Motor neuron (in vitro differentiated cells): ENCODE measurements around the gene ETFBKMT. TPM values are rescaled to one million over a fixed set of nuclear protein-coding genes. Genes with fewer than 3 reads are reported as not detected.

ENCODE experiments used
- ATAC-seq, 8 experiments: fragments of 200-7000 bp; cut with Tn5 transposase; replicated peaks in 6 of 8; 2 replicates each; pipeline ENCODE4 v1.8.0; 2021; ENCODE audit warnings: mild to moderate bottlenecking in 8 of 8, moderate library complexity in 8 of 8
- H3K27ac ChIP-seq, 2 donors: fragments of 250-450 bp; sonication (Bioruptor Pico); 2 replicates each; pipeline ENCODE4 v1.9.0; 2021; ENCODE audit warnings: antibody characterized with exemption in 2 of 2, mild to moderate bottlenecking in 2 of 2, moderate library complexity in 1 of 2
- H3K4me1 ChIP-seq, 2 donors: fragments of 250-450 bp; sonication (Bioruptor Pico); replicated peaks in 1 of 2; 2 replicates each; pipeline ENCODE4 v1.6.1; 2021; ENCODE audit warnings: antibody characterized with exemption in 2 of 2, mild to moderate bottlenecking in 2 of 2, moderate library complexity in 1 of 2
- H3K4me3 ChIP-seq, 5 donors: fragments of 250-450 bp; sonication (Bioruptor Pico); 2 replicates each; pipeline ENCODE4 v1.9.0; 2021; ENCODE audit warnings: antibody characterized with exemption in 5 of 5, mild to moderate bottlenecking in 5 of 5, moderate library complexity in 4 of 5
- WGBS, 10 experiments: fragments of 450-650 bp; shearing (Covaris generic); methylation state at CpG; one replicate each; pipeline ENCODE4 v1.0.0; 2022; 5-methylcytosine and 5-hydroxymethylcytosine counted together
- in situ Hi-C, 9 experiments: fragments of 400-800 bp; cut with MboI; loops; one replicate each; pipeline ENCODE4 v1.15.0; 2021; ENCODE audit warnings: low sequenced_read_pairs in 9 of 9, low pct_unique_long_range_greater_than_20kb in 2 of 9; ENCODE audit not compliant: unreplicated experiment in 9 of 9
- total RNA-seq, 8 experiments: library from RNA; unstranded; fragments of 300-600 nt; gene quantifications; 2 replicates each; pipeline versions ENCODE4 v1.2.3 to v1.2.4, GENCODE V29; 2022

Gene ETFBKMT
- total RNA-seq, 8 experiments from 2014 or later = 1.6 to 2.9 (median 2.3) TPM

DNA sequence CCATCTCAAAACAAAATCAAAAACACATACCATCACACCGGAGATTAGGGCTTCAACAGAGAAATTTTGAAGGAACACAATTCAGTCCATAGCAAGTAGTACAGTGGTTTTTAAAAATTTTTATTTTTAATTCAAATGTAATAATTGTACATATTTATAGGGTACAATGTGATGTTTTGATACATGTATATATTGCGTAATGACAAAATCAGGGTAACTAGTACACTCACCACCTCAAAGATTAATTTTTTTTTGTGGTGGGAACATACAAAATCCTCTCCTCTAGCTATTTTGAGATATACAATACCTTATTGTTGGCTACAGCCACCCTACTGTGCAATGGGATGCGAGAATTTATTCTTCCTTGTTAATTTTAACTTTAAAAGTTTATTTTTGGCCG lies 26.0 kb upstream of the ETFBKMT start:
- no peak for ATAC-seq
- H3K4me3 ChIP-seq = no peak overlapping the region
- peaks cover 21 to 25% of the 10 kb centered on the region in 2 donors for H3K4me1 ChIP-seq
- WGBS, 10 experiments = 67 to 100% (median 89%) methylated on average over 1 to 3 of the region's 4 CpGs; no CpG with 5 or more reads in 2 of the 10 experiments
- in situ Hi-C loops = loop anchor here (5.0 to 25.0 kb wide), 5 partner anchors 221 to 371 kb away; no protein-coding TSS in a partner anchor
- H3K27ac ChIP-seq = no peak overlapping the region

DNA sequence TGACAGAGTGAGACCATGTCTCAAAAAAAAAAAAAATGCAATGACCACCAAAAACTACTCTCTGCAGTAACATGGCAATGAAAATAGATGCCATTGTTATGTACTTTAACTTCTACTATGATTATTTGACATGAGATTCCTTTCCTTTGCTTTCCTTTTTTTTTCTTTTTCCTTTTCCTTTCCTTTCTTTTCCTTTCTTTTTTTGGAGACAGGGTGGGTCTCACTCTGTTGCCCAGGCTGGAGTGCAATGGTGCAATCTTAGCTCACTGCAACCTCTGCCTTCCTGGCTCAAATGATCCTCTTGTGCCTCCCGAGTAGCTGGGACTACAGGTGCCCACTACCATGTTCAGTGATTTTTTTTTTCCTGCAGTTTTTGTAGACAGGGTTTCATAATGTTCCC lies 24.9 kb upstream of the ETFBKMT start:
- no peak for ATAC-seq
- in situ Hi-C loops = loop anchor here (5.0 to 25.0 kb wide), 5 partner anchors 222 to 372 kb away; no protein-coding TSS in a partner anchor
- H3K27ac ChIP-seq = no peak overlapping the region
- WGBS, 10 experiments = 43 to 100% (median 96%) methylated on average over 1 of the region's 1 CpG; no CpG with 5 or more reads in 4 of the 10 experiments
- H3K4me1 ChIP-seq = peaks cover 16 to 20% of the 10 kb centered on the region in 2 donors
- H3K4me3 ChIP-seq = no peak overlapping the region

DNA sequence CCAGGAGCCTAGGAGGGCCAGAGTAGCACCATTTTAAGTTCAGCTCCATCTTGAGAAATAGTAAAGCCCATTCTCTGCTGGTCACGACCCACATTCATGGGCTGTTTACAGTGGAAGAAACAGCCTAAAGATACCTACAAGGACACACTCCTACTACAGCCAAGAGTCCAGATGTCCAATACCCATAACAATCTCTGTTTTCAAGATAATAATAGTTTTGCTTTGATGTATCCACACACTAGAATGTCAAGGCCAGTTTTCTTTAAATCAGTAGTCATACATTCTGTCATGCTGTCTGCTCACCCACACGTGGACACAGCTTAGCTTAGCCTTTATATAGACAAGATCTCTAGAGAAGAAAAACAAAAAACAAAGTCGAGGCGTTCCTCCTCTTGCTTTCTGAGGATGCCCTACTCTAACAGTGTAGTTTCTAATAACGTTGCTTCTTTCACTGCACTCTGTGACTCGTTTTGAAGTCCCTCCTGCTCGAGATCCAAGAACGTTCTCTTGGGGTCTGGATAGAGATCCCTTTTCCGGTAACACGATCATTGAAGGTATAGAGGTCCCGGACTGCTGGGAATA lies 17.9 kb upstream of the ETFBKMT start:
- Histone ChIP-seq H3K27ac (no peak overlapping the region), H3K4me3 (no peak overlapping the region), H3K4me1 (peaks cover 0 to 4% of the 10 kb centered on the region in 2 donors)
- WGBS, 10 experiments = 51 to 100% (median 81%) methylated on average over 1 to 9 of the region's 11 CpGs
- in situ Hi-C loops = loop anchor here in 5 of 9 experiments (25.0 kb wide), 3 partner anchors 229 to 379 kb away; no protein-coding TSS in a partner anchor
- no peak for ATAC-seq

DNA sequence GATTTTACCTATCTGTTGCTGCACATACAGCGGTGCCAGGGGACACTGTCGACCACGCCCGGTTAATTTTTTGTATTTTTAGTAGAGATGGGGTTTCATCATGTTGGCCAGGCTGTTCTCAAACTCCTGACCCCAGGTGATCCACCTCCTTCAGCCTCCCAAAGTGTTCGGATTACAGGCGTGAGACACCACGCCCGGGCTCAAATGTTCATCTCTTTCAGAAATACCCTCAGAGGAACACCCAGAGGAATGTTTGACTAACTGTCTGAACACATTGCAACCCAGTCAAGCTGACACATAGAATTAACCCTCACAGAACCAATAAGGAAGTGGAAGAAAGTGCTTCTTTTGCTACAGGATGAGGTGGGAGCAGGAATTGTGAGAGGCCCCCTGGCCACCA lies 15.0 kb upstream of the ETFBKMT start:
- in situ Hi-C loops = loop anchor here in 5 of 9 experiments (25.0 kb wide), 3 partner anchors 232 to 382 kb away; no protein-coding TSS in a partner anchor
- no peak overlapping the region for H3K27ac ChIP-seq
- H3K4me1 ChIP-seq = peaks cover 0 to 8% of the 10 kb centered on the region in 2 donors
- peak in 1 of 8 experiments; percentile 10 for ATAC-seq
- WGBS, 10 experiments = 46 to 100% (median 98%) methylated on average over 1 to 4 of the region's 8 CpGs; no CpG with 5 or more reads in 6 of the 10 experiments
- no peak overlapping the region for H3K4me3 ChIP-seq

DNA sequence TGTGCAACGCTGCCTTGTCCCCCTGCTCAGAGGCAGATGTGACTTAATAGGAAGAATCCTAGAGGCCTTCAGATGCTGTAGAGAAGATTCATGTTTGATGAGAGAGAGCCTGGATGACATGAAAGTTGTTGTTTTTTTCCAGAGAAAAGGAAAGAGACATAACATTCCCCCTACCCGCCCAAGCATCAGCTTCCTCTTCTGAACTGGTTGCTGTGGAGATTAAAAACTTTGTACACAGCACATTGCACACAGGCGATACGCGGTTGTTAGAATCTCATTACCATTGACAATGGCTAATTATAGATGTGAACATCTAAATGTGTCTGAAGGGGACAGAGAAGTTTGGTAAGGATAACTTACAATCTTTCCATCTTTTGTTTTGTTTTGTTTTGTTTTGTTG lies 13.6 kb upstream of the ETFBKMT start:
- Histone ChIP-seq H3K4me1 (peaks cover 0 to 8% of the 10 kb centered on the region in 2 donors), H3K4me3 (no peak overlapping the region), H3K27ac (no peak overlapping the region)
- WGBS, 10 experiments = 0 to 82% (median 74%) methylated on average over 1 to 5 of the region's 5 CpGs; no CpG with 5 or more reads in 3 of the 10 experiments
- peak in 5 of 8 experiments; percentile 16 to 63 (median 29) for ATAC-seq
- in situ Hi-C loops = loop anchor here in 5 of 9 experiments (25.0 kb wide), 3 partner anchors 234 to 384 kb away; no protein-coding TSS in a partner anchor

DNA sequence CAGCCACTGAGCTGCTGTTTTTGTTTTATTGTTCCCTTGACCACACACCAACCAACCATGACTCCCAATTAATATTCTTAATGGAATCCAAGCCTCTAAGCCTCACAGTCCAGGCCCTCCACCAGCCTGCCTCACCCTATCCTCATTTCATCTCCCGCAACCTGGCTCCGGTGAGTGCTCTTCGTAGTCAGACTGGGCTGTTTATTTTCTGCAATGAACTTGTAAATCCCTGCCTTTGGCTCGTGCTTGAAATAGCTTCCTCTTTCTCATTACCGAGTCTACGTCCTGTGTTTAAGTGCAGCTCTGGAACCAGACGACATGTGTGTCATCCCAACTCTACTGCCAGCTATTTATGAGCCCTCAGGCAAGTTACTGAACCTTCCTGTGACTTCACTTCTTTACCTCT lies 12.4 kb upstream of the ETFBKMT start:
- Histone ChIP-seq H3K4me1 (peaks cover 0 to 8% of the 10 kb centered on the region in 2 donors), H3K4me3 (no peak overlapping the region), H3K27ac (no peak overlapping the region)
- in situ Hi-C loops = loop anchor here in 5 of 9 experiments (25.0 kb wide), 3 partner anchors 235 to 385 kb away; no protein-coding TSS in a partner anchor
- ATAC-seq = peak in 3 of 8 experiments; percentile 29 to 65 (median 41)
- WGBS, 10 experiments = 30 to 93% (median 67%) methylated on average over 1 to 6 of the region's 7 CpGs; no CpG with 5 or more reads in 2 of the 10 experiments

DNA sequence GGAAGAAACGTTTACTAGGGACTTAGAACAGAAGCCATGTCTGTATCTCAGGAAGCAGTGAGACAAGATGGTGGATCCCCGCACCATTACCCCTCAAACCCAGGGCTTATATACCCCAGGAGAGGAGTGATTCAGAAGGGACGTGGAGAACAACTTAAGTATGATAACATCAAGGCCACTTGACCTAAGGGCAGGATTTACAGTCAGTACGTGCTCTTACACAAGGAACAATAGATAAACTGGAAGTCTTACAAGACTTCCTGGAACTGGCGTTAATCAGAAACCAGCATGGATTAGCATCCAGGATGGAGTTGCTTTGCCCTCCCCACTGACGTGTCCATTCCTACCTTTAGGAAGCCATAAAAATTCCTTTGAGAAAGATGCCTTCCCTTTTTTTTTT lies 8.6 kb upstream of the ETFBKMT start:
- peaks cover 0 to 4% of the 10 kb centered on the region in 2 donors for H3K4me1 ChIP-seq
- in situ Hi-C loops = loop anchor here in 5 of 9 experiments (25.0 kb wide), 4 partner anchors 636 to 1036 kb away; partner anchors contain the start of gene DNM1L (in 1 of the 5)
- 0 to 100% (median 90%) methylated on average over 1 to 3 of the region's 6 CpGs; no CpG with 5 or more reads in 2 of the 10 experiments for WGBS, 10 experiments
- H3K27ac ChIP-seq = no peak overlapping the region
- no peak overlapping the region for H3K4me3 ChIP-seq
- ATAC-seq = peak in 1 of 8 experiments; percentile 11

DNA sequence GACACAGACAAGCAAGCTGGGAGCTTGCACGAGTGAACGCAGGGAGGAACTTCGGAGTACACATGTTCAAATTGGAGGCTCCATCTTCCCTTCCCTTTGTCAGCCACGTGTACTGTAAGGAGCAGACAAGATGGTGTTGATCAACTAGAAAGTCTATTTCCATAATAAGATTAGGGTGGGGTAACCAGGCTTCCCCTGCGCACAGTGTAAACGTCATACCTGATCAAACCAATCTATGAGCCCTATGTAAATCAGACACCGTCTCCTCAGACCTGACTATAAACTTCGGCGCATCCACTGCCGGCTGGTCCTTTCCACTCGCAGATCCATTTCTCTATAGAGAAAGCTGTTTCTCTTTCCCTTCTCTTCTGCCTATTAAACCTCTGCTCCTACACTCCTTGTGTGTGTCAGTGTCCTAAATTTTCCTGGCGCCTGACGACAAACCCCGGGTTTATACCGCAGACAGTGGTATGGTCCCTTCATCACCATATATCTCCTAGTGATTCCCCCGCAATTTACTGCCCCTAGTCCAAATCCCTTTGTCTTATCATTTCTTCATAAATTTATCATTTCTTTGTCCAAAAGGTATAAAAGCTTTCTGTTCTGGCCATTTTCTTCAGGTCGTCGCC lies 7.5 kb upstream of the ETFBKMT start:
- WGBS, 10 experiments = 3 to 97% (median 84%) methylated on average over 3 to 14 of the region's 18 CpGs; no CpG with 5 or more reads in 1 of the 10 experiments
- in situ Hi-C loops = loop anchor here in 5 of 9 experiments (25.0 kb wide), 4 partner anchors 635 to 1035 kb away; partner anchors contain the start of gene DNM1L (in 1 of the 5)
- no peak overlapping the region for H3K27ac ChIP-seq
- peaks cover 0 to 2% of the 10 kb centered on the region in 2 donors for H3K4me1 ChIP-seq
- peak in 2 of 8 experiments; percentile 77 to 85 for ATAC-seq
- no peak overlapping the region for H3K4me3 ChIP-seq

DNA sequence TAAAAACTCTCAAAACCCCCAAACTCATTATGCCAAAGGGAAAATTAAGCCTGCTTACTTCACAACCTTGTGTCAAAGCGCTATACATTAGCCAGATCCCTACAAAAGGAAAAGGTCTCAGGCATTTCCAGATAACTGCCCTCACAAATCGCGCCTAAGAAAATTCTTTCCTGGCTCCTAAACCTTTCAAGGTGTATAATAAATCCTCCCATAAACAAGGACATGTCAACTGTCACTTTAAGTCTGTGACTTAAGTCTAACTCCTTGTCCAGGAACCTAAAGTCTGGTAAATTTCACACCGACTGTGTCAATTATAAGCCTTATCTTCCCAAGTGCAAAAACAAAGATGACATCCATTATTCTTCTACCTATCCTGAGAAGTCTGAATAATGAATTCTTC lies 4.3 kb upstream of the ETFBKMT start:
- in situ Hi-C loops = loop anchor here in 5 of 9 experiments (25.0 kb wide), 4 partner anchors 632 to 1032 kb away; partner anchors contain the start of gene DNM1L (in 1 of the 5)
- Histone ChIP-seq H3K4me3 (no peak overlapping the region), H3K27ac (no peak overlapping the region), H3K4me1 (peaks cover 2 to 7% of the 10 kb centered on the region in 2 donors)
- 34 to 100% (median 88%) methylated on average over 1 to 4 of the region's 4 CpGs for WGBS, 10 experiments
- no peak for ATAC-seq

DNA sequence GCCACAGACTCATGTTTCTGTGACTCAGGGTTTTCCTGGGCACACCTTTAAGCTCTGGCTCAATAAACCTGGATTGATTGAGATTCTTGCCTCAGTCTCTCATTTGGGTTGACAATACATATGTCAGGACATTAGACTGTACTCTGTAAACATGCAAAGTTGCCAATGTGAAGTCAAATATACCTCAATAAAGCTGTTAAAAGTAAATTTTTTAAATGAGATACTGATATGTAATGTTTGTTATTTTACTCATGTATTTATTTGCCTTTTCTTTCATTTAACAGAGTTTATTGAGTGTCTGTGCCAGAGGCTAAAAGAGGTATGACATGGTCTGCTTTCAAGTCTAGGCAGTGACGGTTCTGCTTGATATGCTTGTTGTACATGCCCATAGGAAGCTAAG lies 3.7 kb upstream of the ETFBKMT start:
- Histone ChIP-seq H3K4me3 (no peak overlapping the region), H3K27ac (no peak overlapping the region), H3K4me1 (peaks cover 4 to 7% of the 10 kb centered on the region in 2 donors)
- no peak for ATAC-seq
- 30 to 100% (median 78%) methylated on average over 1 of the region's 1 CpG; no CpG with 5 or more reads in 2 of the 10 experiments for WGBS, 10 experiments
- in situ Hi-C loops = loop anchor here in 5 of 9 experiments (25.0 kb wide), 4 partner anchors 632 to 1032 kb away; partner anchors contain the start of gene DNM1L (in 1 of the 5)

DNA sequence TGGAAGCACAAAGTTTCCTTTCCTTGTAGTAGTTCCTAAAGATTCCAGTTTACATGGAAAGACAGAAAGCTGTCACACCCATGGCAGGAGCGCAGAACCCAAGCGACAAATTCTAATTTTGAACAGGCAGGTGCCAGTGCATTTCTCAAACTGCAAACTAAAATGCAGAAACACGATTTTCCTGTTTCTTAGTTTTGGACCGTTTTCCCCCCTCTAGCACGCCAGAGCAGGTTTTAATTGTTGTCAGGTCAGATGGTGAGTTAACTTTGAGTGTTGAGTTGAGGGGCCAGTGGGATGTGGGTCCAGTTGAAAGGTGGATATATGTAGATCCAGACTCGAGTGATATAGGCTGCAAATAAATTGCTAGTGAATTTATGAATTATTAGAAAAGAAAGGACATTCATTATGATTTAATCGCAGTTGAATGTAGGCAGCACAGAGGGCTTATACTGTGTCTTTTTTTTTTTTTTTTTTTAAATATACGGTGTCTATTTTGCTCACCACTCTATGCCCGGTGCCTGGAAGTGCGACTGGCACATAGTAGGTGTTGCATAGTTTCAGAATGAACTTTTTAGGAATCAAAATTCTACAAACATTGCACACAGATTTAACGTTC lies 909 bp upstream of the ETFBKMT start:
- in situ Hi-C loops = loop anchor here in 5 of 9 experiments (25.0 kb wide), 4 partner anchors 629 to 1029 kb away; partner anchors contain the start of gene DNM1L (in 1 of the 5)
- peak; percentile 9 to 27 (median 18) for ATAC-seq

DNA sequence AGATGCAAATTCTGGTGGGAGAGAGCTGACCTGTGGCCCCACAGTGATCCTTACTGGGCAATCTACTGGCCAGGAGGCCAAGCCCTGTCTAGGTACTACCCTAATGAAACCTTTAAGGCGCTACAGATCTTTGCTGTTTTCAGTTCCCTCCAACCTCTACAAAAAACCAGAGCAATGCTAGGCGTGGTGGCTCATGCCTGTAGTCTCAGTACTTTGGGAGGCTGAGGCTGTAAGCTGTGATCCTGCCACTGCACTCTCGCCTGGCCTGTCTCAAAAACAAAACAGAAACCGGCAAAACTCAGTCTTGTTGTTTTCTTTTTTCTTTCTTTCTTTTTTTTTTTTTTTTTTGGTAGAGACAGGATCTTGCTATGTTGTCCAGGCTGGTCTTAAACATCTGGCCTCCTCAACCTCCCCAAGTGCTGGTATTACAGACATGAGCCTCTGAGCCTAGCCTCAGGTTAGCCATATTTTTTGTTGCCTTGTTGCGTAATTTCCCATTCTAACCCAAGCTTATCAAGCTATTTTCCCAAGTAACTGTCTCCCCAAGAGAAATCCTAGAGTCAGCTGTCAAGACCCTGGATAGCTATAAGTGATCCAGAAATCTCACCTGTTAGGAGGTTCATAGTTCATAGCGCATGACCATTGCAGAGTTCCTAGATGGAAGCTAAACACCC lies 2.8 kb downstream of the ETFBKMT start:
- peaks cover 4 to 7% of the 10 kb centered on the region in 2 donors for H3K4me1 ChIP-seq

More for the DNA sequence above, 909 bp upstream of the ETFBKMT start:
- peak overlapping the region; percentile 85 to 94 for H3K27ac ChIP-seq
- peaks cover 4 to 7% of the 10 kb centered on the region in 2 donors for H3K4me1 ChIP-seq
- peak overlapping the region; percentile 50 to 76 (median 52) for H3K4me3 ChIP-seq
- WGBS, 10 experiments = 0 to 100% (median 20%) methylated on average over 2 to 11 of the region's 11 CpGs; no CpG with 5 or more reads in 1 of the 10 experiments

More for the DNA sequence above, 2.8 kb downstream of the ETFBKMT start:
- Histone ChIP-seq H3K27ac (no peak overlapping the region), H3K4me3 (no peak overlapping the region)
- in situ Hi-C loops = loop anchor here in 5 of 9 experiments (25.0 kb wide), 4 partner anchors 625 to 1025 kb away; partner anchors contain the start of gene DNM1L (in 1 of the 5)
- no peak for ATAC-seq
- 80 to 100% (median 94%) methylated on average over 1 to 6 of the region's 6 CpGs; no CpG with 5 or more reads in 1 of the 10 experiments for WGBS, 10 experiments
